Muscle layer of duodenum (tissue), 2 donors: ENCODE measurements around the gene COX17.
A peak's percentile ranks its signal among the peaks of the same experiment; 100 is the strongest.

Source experiments
- H3K27ac ChIP-seq: one replicate; pipeline ENCODE4 v1.7.0; 2013; ENCODE audit warnings: mild to moderate bottlenecking, low read length
- H3K27me3 ChIP-seq: one replicate; pipeline ENCODE4 v1.7.0; 2013; ENCODE audit warnings: low read depth, mild to moderate bottlenecking, control low read depth, low read length
- H3K36me3 ChIP-seq, 2 donors: one replicate each; pipeline ENCODE4 v1.7.0; 2013; ENCODE audit warnings: low read length in 2 of 2, control low read depth in 1 of 2, mild to moderate bottlenecking in 1 of 2; ENCODE audit not compliant: insufficient read depth in 2 of 2, control insufficient read depth in 1 of 2
- H3K4me1 ChIP-seq, 2 donors: one replicate each; pipeline ENCODE4 v1.7.0; 2013; ENCODE audit warnings: low read length in 2 of 2, mild to moderate bottlenecking in 2 of 2, control low read depth in 1 of 2, moderate library complexity in 1 of 2; ENCODE audit not compliant: insufficient read depth in 2 of 2, control insufficient read depth in 1 of 2
- H3K4me3 ChIP-seq, 2 donors: one replicate each; pipeline ENCODE4 v1.7.0; 2013; ENCODE audit warnings: low read length in 2 of 2, low read depth in 1 of 2, mild to moderate bottlenecking in 1 of 2
- H3K9me3 ChIP-seq, 2 donors: one replicate each; pipeline ENCODE4 v1.7.0; 2013; ENCODE audit warnings: low read length in 2 of 2, control low read depth in 1 of 2, mild to moderate bottlenecking in 1 of 2; ENCODE audit not compliant: control insufficient read depth in 1 of 2
- donor health status: healthy.

COX17 gene

DNA sequence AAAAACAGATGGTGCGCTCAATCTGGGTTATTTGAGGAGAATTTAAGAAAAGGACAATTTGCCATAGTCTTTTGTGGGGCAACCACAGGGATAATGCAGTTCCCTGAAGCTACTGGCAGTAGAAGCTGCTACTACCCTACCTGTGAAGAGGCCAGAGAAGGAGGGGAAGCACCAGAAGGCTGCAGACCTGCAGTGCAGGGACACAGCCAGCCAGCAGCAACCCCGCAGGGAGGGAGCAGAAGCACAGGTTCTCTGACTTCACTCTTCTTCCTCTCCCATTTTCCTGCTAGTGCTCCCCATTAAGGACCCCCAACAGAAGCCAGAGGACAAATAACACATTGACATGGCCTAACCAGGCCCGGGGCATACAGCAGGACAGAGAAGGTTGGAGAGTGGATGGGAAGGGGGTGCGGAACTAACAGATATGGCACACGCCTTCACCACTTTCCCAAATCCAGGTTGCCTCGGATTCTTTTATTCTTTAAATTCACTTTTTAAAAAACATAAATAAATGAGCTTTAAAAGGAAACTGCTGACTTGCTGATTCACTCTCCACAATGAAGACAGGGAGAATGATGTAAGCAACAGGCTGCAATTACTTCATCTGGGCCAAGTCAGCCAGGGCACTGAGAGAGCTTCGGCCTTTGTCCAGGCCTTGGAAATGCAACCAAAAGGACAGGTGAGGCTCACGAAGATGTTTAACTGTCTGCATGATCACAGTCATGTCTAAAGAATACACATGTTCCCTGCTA is 46.9 kb downstream of the COX17 start:
- Histone ChIP-seq H3K36me3 (no peaks in the 10 kb centered on the region), H3K27me3 (no peaks in the 10 kb centered on the region), H3K9me3 (no peaks in the 10 kb centered on the region), H3K4me1 (peaks cover 3 to 11% of the 10 kb centered on the region in 2 donors), H3K4me3 (no peak overlapping the region), H3K27ac (peak overlapping the region; percentile 40)

DNA sequence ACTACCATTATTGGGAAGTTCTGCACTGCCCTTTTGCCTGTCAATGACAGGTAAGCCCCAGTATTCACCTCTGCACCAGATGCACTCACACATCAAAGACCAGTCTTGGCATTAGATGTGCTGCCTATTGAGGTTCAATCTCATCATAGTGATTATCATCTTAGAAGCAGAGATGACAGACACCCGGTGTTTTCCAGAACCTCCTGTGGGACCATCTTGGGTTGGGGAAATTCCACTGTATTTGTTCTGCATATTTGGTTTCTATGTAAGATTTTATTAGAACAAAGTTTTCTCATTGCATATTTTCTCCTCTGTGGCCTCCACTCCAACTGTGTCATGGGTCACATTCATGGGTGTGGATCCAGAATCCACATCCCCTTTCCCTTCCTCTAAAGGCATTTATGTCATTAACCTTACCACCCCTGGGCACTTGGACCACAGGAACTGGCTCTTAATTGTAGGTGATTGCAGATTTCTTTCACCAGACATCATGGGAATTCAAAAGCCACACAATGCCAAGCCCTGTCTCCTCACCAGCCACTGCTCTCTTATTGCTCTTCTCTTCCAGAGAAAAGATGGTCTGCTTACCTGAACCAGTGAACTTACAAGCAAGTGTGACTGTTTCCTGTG is 48.3 kb downstream of the COX17 start:
- H3K9me3 ChIP-seq = no peaks in the 10 kb centered on the region
- H3K27ac ChIP-seq = no peak overlapping the region
- no peaks in the 10 kb centered on the region for H3K36me3 ChIP-seq
- H3K4me3 ChIP-seq = no peak overlapping the region
- H3K27me3 ChIP-seq = no peaks in the 10 kb centered on the region
- peaks cover 3 to 11% of the 10 kb centered on the region in 2 donors for H3K4me1 ChIP-seq

DNA sequence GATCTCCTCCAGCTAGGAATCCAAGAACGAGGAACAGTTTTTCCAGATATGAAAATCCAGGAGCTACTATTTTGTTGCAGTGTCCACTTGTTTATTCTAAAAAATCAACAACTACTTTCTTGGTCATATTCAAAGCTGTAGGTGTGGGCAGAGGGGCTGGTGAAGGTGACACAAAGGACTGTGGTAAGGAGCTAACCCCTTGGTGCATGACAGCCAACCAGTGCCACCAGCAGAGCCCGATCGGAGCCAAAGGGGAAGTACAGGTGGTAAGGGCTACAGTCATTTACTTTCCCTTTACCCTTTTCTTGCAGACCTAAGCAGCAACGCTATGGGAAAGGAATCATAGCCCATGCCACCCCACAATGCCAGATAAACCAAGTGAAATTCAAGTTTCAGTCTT is 48.8 kb downstream of the COX17 start:
- Histone ChIP-seq H3K27me3 (no peaks in the 10 kb centered on the region), H3K9me3 (no peaks in the 10 kb centered on the region), H3K27ac (peak overlapping the region; percentile 24), H3K4me3 (no peak overlapping the region), H3K4me1 (peaks cover 3 to 11% of the 10 kb centered on the region in 2 donors), H3K36me3 (no peaks in the 10 kb centered on the region)

DNA sequence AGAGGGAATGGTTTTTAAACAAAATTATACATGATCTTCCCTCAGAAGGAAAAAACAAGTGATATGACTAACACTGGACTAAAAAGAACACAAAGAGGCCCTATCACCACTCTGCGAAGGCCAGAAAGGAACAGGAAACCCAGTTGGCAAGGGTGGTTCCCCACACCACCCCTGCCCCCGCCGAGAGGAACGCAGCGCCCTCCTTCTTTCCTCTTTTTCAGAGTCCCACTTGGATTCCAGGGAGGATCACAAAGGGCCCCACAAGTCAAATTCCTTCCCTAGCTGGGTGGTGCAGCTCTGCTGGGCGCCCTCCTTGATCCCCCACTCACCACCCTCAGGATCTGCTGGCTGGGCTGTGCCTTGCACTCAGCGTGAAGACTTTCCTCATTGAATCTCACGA is 49.7 kb downstream of the COX17 start:
- H3K27ac ChIP-seq = no peak overlapping the region
- H3K27me3 ChIP-seq = no peaks in the 10 kb centered on the region
- H3K36me3 ChIP-seq = no peaks in the 10 kb centered on the region
- no peak overlapping the region for H3K4me3 ChIP-seq
- H3K4me1 ChIP-seq = peaks cover 3 to 11% of the 10 kb centered on the region in 2 donors
- H3K9me3 ChIP-seq = no peaks in the 10 kb centered on the region

DNA sequence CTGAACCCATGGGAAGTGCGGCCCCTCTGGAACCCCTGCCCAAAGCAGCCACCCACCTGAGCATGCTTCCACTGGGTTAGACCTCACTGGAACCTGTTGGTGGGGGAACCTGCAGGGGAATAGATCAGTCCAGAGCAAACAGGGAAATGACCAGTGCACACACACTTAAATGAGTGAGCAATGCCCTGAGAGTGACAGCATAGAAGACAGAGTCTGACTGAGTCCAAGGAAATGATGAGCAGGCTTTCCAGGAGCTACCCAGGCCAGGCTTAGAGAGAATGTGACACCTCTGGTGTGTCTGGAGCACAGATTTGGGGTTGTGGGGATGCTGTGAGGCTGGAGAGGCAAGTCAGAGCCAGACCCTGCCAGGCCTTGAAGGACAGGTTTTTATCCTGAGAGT is 51.0 kb downstream of the COX17 start:
- H3K36me3 ChIP-seq = no peaks in the 10 kb centered on the region
- H3K27ac ChIP-seq = no peak overlapping the region
- peaks cover 3 to 11% of the 10 kb centered on the region in 2 donors for H3K4me1 ChIP-seq
- no peak overlapping the region for H3K4me3 ChIP-seq
- no peaks in the 10 kb centered on the region for H3K27me3 ChIP-seq
- H3K9me3 ChIP-seq = no peaks in the 10 kb centered on the region

DNA sequence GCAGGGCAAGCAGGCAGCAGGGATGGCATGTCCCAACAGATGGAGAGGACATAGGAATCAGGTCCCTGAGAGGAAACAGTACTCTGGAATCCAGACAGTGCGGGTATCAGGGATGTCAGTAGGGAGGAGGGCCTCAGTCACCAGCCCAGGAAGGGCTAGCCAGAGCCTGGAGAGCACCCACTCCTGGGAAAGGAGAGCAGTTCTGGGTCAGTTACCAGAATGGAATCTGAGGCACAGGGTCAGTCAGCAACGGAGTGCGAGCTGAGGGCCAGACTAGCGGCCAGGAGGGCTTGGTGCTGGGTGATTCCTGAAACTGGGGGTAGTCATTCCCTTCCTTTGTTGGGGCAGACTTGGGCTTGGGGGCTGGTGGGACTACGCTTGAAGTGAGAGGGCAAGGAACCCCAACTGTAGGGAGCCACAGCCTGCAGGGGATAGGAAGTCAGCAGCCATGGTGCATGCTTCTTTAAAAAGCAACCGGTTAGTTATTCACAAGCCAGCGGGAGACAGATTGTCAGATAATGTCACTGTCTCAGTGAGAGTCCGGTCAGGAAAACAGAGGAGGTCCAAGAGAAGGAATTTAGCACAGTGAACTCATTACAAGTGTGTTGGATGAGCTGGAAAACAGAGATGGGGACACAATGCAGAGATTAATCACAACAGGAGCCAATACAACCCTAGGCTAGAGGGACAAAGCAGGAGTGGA is 51.6 kb downstream of the COX17 start:
- Histone ChIP-seq H3K36me3 (no peaks in the 10 kb centered on the region), H3K27me3 (no peaks in the 10 kb centered on the region), H3K9me3 (no peaks in the 10 kb centered on the region), H3K4me3 (no peak overlapping the region), H3K27ac (no peak overlapping the region), H3K4me1 (peaks cover 3 to 11% of the 10 kb centered on the region in 2 donors)

DNA sequence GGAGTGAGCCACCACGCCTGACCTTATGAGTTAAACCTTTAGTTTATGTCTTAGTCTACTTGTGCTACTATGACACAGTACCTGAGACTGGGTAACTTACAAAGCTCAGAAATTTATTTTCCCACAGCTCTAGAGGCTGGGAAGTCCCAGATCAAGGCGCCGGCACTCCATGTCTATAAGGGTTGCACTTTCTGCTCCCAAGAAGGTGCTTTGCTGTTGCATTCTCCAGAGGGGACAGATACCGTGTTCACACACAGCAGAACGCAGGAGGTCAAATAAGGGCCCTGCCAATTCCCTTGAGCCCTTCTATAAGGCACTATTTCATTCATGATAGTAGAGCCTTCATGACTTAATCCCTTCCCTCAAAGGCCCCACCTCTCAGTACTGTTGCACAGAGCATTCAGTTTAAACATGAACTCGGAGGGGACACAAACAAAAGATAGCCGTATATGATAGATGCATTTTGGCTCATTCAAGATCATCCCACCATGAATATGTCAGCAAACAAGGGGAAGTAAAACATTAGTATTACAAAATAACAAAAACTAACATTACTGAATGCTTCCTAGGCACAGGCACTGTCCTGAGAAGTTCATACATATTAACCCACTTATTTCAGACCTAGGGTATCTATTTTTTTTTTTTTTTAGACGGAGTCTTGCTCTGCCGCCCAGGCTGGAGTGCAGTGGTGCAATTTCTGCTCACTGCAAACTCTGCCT is 53.0 kb downstream of the COX17 start:
- Histone ChIP-seq H3K9me3 (no peaks in the 10 kb centered on the region), H3K27ac (no peak overlapping the region), H3K36me3 (no peaks in the 10 kb centered on the region), H3K4me1 (peaks cover 3 to 4% of the 10 kb centered on the region in 2 donors), H3K27me3 (no peaks in the 10 kb centered on the region), H3K4me3 (no peak overlapping the region)

DNA sequence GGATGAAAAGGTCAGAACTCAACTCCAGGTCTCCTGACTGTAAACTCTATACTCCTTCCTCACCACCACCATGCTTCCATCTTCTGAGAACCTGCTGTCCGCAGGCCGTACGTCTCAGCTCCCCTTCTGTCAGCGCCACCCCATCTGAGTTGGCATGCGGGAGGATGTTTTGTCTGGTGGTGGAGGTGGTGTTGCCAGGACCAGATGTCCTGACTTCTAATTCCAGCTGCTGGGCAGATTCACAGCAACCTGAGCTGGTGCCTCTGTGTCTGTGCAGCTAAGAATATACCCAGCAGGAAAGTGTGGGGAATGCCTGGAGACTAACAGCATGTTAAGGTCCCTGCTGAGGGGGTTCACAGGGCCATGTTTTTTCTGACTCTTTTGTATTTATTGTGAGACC is 56.3 kb downstream of the COX17 start:
- no peaks in the 10 kb centered on the region for H3K4me1 ChIP-seq
- no peaks in the 10 kb centered on the region for H3K36me3 ChIP-seq
- H3K9me3 ChIP-seq = no peaks in the 10 kb centered on the region

More for the DNA sequence above, 56.3 kb downstream of the COX17 start:
- no peaks in the 10 kb centered on the region for H3K27me3 ChIP-seq
- no peak overlapping the region for H3K27ac ChIP-seq
- no peak overlapping the region for H3K4me3 ChIP-seq
